Myocyte (in vitro differentiated cells): ENCODE data around the gene INPP5A. TPM values are rescaled to one million over a fixed set of nuclear protein-coding genes. Genes with fewer than 3 reads are reported as not detected.
A peak's percentile ranks its signal among the peaks of the same experiment; 100 is the strongest.
"Not testable (repeated sequence)": the region's sequence is repeated elsewhere in the genome, so short reads cannot be mapped to it uniquely, and the experiment has no call there.

Experiments used
- DNase-seq: peaks from one replicate; pipeline ENCODE4 v3.0.0-alpha.2; 2012; ENCODE audit warnings: low read depth
- total RNA-seq: library from RNA; depleted of rRNA; stranded (reverse); fragments of >200 nt; gene quantifications from 2 replicates; pipeline ENCODE4 v1.2.3, GENCODE V29; 2014

The INPP5A gene
- total RNA-seq, 1 donor from 2014 or later: 48.6 TPM

GRCh38 chr10:132671228-132672154 is 133.9 kb downstream of the INPP5A start:
- DNase-seq: no peak

GRCh38 chr10:132673746-132674145 is 136.2 kb downstream of the INPP5A start:
- DNase-seq: not testable (repeated sequence)

- peak; percentile 20 for DNase-seq
Observed at GRCh38 chr10:132674311-132674710, 136.7 kb downstream of the INPP5A start.

DNA sequence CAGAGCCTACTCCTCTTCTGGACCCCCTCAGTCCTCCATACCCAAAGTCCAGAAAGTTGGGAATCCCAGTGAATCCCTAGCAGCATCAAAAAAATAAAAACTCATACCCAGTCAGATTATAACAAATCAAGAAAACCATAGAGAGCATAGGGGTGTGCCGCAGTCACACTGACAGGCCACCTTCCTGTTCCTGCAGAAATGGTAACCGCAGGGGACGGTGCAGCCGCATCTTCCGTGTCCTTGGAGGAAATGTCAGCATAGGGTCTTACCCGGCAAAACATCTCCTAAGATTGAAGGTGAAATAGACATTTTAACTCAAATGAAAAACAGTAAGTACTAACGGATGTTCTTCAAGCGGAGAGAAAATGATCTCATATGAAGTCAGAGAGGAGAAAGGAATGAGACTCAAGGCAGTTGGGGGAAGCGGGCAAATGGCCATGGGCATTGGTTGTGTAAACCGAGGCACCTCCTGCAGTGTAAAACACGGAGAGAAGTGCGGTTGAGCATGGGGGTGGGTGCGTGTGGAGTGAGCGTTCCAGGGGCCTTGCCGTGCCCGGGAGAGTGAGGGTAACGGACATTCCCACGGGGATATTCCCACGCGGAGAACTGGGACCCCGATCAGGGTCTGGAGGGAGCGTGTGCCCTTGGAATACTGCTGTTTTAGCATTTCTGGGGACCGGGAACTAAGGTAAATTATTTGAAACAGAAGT is 137.6 kb downstream of the INPP5A start:
- no peak for DNase-seq

DNA sequence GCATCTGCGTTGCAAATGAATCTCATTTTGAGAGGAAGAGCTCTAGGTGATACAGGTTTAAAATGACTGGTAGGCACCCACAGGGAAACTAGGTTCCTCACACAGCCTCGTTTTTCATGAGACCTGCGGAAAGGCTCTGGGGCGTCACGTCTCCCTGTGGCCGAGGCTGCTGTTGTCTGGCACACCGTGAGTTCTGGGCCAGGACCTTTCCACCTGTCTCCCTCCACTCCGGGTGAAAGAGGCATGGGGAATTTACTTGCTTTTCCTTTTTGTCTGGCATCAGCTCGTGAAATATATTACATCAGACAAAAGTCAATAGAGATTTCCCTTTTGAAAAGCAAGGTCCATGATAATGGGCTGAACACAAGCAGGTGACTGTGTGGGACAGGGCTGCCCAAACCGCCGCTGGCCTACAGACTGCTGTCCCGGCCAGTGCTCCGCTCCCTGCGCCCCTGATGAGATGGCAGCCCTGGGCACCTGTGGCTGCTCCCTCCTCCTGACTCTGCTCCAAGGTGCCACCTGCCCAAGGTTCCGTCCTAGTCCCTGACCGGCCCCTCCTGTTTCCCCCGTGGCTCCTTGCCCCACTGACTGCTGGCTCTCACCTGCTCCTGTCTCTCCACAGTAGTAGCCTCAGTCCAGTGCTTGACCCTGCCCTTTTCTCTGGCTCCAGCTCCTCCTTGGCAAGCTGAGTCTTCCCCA is 138.8 kb downstream of the INPP5A start:
- no peak for DNase-seq

- no peak for DNase-seq
Observed at GRCh38 chr10:132677096-132677472, 139.5 kb downstream of the INPP5A start.

GRCh38 chr10:132677473-132678227 is 140.1 kb downstream of the INPP5A start:
- DNase-seq: no peak

- no peak for DNase-seq
Observed at GRCh38 chr10:132678436-132679216, 141.0 kb downstream of the INPP5A start.

- no peak for DNase-seq
Observed at GRCh38 chr10:132679217-132679595, 141.6 kb downstream of the INPP5A start.

DNA sequence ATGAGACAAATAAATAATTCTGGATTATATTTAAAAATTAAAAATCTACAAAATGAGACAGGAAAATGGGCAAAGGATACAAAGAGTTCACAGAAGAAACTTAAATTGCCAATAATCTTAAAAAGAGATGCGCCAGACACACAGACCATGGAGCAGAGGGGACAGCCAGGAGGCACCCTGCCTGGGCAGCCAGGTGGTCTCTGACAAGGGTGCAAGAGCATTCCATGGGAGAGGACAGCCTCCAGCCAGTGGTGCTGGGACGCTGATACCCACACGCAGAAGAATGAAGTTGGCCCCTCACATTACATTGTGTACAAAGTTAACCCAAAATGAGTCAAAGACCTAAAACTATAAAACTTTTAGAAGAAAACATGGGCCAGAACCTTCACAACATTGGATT is 142.1 kb downstream of the INPP5A start:
- DNase-seq: no peak

DNA sequence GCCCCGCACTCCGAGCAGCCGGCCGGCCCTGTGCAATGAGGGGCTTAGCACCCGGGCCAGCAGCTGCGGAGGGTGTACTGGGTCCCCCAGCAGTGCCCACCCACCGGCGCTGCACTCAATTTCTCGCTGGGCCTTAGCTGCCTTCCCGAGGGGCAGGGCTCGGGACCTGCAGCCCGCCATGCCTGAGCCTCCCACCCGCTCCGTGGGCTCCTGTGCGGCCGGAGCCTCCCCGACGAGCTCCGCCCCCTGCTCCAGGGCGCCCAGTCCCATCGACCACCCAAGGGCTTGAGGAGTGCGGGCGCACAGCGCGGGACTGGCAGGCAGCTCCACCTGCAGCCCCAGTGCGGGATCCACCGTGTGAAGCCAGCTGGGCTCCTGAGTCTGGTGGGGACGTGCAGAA is 143.2 kb downstream of the INPP5A start:
- not testable (repeated sequence) for DNase-seq

DNA sequence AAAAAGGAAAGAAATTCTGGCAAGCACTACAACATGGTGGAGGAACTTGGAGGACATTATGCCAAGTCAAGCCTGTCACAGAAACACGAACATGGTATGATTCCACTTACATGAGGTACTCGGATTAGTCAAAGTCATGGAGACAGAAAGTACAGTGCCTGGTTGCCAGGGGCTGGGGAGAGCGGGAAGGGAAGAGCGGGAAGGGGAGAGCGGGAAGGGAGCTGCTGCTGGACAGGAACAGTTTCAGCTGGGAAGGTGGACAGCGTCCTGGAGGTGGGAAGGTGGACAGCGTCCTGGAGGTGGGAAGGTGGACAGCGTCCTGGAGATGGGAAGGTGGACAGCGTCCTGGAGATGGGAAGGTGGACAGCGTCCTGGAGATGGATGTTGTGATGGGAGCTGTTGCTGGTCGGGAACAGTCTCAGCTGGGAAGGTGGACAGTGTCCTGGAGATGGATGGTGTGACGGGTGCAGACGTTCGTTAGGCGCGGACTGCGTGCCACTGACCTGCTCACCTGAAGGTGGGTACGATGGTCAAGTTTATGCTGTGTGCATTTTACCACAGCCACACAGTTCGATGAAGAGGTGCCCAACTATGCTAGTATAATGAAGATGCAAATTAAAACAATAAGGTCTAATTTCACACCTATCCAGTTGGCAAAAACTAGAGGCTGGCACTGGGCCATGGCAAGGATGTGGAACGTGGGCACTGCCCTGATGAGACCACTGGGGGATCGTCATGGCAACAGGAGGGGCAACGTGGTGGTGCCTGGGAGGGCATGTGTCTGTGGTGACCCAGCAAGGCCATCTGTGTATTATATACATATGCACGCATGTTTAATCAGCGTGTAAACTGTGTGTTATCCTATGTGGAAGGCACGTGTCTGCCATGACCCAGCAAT is 144.5 kb downstream of the INPP5A start:
- DNase-seq: no peak

GRCh38 chr10:132684164-132684891 is 146.7 kb downstream of the INPP5A start:
- DNase-seq: peak; percentile 32

- peak; percentile 1 for DNase-seq
Observed at GRCh38 chr10:132685101-132685891, 147.7 kb downstream of the INPP5A start.

GRCh38 chr10:132685921-132686680 is 148.5 kb downstream of the INPP5A start:
- no peak for DNase-seq

GRCh38 chr10:132687181-132687892 is 149.8 kb downstream of the INPP5A start:
- DNase-seq: no peak
